ENCODE data around the gene NEDD4L.

NEDD4L gene

DNA sequence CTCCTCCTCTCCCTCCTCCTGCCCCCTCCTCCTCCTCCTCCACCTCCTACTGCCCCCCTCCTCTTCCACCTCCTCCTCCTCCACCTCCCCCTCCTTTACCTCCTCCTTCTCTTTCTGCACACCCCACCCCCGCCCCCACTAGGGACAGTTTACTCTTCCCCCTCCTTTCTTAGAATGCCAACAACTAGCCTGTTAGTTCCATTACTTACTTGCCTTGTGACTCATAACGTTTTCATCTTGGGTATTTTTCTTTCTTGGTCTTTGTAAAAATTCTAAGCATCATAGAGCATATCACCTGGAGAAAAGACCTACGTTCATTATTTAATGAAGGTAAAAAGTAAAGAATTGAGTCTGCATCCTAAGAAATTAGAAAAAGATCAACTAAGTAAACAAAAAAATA is 165.3 kb downstream of the NEDD4L start:
- H3K36me3 Mint-ChIP-seq (ENCODE audit: low read depth), result no peaks in the 10 kb centered on the region

DNA sequence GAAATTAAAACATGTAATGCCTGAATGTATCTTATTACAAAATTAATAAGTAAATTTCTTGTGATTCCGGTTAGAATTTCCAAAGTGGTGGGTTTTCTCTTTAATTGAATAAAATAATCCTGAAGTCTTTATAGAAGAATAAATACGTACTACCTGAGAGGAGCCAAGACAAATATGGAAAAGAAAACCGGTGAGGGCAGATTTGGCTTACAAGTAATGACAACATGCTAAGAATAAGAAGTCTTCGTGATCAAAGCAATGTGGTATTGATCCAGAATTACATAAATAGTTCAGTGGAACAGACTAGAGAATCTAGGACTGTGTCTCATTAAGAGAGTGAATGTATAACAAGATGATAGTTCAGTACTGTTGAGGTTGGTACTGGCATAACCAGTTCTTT is 167.5 kb downstream of the NEDD4L start:
- H3K4me1 Mint-ChIP-seq, result peaks cover 69% of the 10 kb centered on the region
- H3K36me3 Mint-ChIP-seq (ENCODE audit: low read depth), result no peaks in the 10 kb centered on the region
- peaks cover 4% of the 10 kb centered on the region for H3K9me3 Mint-ChIP-seq
- TF ChIP-seq, protein P1, sequence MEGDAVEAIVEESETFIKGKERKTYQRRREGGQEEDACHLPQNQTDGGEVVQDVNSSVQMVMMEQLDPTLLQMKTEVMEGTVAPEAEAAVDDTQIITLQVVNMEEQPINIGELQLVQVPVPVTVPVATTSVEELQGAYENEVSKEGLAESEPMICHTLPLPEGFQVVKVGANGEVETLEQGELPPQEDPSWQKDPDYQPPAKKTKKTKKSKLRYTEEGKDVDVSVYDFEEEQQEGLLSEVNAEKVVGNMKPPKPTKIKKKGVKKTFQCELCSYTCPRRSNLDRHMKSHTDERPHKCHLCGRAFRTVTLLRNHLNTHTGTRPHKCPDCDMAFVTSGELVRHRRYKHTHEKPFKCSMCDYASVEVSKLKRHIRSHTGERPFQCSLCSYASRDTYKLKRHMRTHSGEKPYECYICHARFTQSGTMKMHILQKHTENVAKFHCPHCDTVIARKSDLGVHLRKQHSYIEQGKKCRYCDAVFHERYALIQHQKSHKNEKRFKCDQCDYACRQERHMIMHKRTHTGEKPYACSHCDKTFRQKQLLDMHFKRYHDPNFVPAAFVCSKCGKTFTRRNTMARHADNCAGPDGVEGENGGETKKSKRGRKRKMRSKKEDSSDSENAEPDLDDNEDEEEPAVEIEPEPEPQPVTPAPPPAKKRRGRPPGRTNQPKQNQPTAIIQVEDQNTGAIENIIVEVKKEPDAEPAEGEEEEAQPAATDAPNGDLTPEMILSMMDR (IDR thresholded peaks at IDR 0.05), result no peak
- no peak for DNase-seq
- H3K27me3 Mint-ChIP-seq (ENCODE audit: low read depth, poor library complexity), result peaks cover 4% of the 10 kb centered on the region
- no peak overlapping the region for H3K27ac Mint-ChIP-seq
- no peak overlapping the region for H3K4me3 Mint-ChIP-seq

More for the DNA sequence above, 165.3 kb downstream of the NEDD4L start:
- no peak overlapping the region for H3K4me3 Mint-ChIP-seq
- H3K27ac Mint-ChIP-seq, result no peak overlapping the region
- H3K4me1 Mint-ChIP-seq, result peaks cover 60% of the 10 kb centered on the region
- H3K9me3 Mint-ChIP-seq, result peaks cover 4% of the 10 kb centered on the region
- TF ChIP-seq, protein P1 (IDR thresholded peaks at IDR 0.05), result no peak
- no peaks in the 10 kb centered on the region for H3K27me3 Mint-ChIP-seq (ENCODE audit: low read depth, poor library complexity)
- DNase-seq, result no peak

DNA sequence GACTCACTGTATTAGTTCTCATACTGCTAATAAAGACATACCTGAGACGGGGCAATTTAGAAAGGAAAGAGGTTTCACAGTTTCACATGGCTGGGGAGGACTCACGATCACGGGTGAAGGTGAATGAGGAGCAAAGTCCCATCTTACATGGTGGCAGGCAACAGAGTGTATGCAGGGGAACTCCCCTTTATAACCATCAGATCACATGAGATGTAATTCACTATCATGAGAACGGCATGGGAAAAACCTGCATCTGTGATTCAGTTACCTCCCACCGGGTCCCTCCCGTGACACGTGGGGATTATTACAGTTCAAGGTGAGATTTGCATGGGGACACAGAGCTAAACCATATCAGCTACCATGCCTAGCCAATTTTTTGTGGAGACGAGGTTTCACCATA is 168.2 kb downstream of the NEDD4L start:
- H3K27ac Mint-ChIP-seq, result no peak overlapping the region

DNA sequence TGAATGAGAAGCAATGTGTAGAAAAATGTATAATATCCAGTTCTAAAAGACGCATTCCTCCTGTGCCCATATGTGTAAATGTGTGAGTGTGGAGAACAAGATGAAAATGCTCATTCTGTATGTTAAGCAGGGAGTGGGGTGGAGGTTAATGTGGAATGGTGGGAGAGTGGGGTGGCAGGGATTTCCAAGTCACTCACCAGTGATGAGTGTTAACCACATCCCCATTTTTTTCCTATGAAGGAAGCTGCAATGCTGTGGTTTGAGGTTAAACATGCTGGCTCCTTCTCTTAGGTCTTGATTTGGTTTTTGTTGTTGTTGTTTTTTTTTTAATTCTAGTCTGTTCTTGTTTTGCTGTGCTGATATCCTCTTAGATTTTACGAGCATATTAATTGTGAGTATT is 169.4 kb downstream of the NEDD4L start:
- H3K4me3 Mint-ChIP-seq, result no peak overlapping the region
- H3K36me3 Mint-ChIP-seq (ENCODE audit: low read depth), result no peaks in the 10 kb centered on the region
- peak overlapping the region; percentile 20 for H3K27ac Mint-ChIP-seq
- H3K9me3 Mint-ChIP-seq, result peaks cover 4% of the 10 kb centered on the region
- TF ChIP-seq, protein P1 (IDR thresholded peaks at IDR 0.05), result no peak
- H3K27me3 Mint-ChIP-seq (ENCODE audit: low read depth, poor library complexity), result peaks cover 4% of the 10 kb centered on the region
- H3K4me1 Mint-ChIP-seq, result peaks cover 60% of the 10 kb centered on the region
- DNase-seq, result no peak

More for the DNA sequence above, 168.2 kb downstream of the NEDD4L start:
- peaks cover 4% of the 10 kb centered on the region for H3K9me3 Mint-ChIP-seq
- TF ChIP-seq, protein P1 (IDR thresholded peaks at IDR 0.05), result no peak
- H3K4me1 Mint-ChIP-seq, result peaks cover 69% of the 10 kb centered on the region
- DNase-seq, result no peak
- H3K27me3 Mint-ChIP-seq (ENCODE audit: low read depth, poor library complexity), result peaks cover 4% of the 10 kb centered on the region
- no peak overlapping the region for H3K4me3 Mint-ChIP-seq
- H3K36me3 Mint-ChIP-seq (ENCODE audit: low read depth), result no peaks in the 10 kb centered on the region

DNA sequence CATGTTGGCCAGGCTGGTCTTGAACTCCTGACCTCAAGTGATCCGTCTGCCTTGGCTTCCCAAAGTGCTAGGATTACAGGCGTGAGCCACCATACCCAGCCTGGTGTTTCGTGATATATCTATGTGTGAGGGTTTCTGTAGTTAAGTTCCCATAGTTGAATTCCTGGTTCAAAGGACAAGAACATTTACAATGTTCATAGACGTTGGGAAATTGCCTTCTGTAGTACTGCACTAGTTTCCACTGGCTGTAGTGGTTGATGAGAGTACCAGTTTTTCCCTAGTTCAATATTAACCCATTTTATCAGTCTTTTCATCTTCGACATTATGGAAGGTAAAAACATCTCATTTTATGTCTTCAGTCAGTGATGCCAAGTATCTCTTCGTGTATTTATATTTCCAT is 171.0 kb downstream of the NEDD4L start:
- no peak overlapping the region for H3K4me3 Mint-ChIP-seq
- no peaks in the 10 kb centered on the region for H3K9me3 Mint-ChIP-seq
- no peaks in the 10 kb centered on the region for H3K36me3 Mint-ChIP-seq (ENCODE audit: low read depth)
- peaks cover 4% of the 10 kb centered on the region for H3K27me3 Mint-ChIP-seq (ENCODE audit: low read depth, poor library complexity)
- TF ChIP-seq, protein P1 (IDR thresholded peaks at IDR 0.05), result no peak
- DNase-seq, result no peak
- H3K4me1 Mint-ChIP-seq, result peaks cover 53% of the 10 kb centered on the region
- H3K27ac Mint-ChIP-seq, result no peak overlapping the region

DNA sequence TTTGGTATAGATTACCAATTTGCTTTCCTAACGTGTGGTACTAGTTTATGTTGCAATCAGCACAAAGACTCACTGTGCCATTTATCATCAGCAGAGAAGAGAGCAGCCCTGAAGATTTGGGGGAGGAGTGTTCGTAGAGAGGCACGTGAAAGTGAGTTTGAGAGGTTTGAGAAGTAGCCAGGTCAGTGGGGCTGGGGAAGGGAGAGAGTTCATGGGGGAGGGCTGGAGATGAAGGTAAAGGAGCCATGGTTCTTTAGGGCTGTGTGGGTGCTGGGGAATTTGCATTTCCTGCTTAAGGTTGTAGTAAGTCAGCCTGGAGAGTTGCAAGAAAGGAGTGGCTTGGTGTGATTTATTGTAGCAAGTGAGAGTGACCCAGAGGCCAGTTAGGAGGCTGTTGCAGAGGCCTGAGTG is 172.1 kb downstream of the NEDD4L start:
- peak; percentile 31 for DNase-seq
- H3K4me3 Mint-ChIP-seq, result peak overlapping the region; percentile 41

More for the DNA sequence above, 172.1 kb downstream of the NEDD4L start:
- H3K27ac Mint-ChIP-seq, result peak overlapping the region; percentile 64
- TF ChIP-seq, protein P1 (IDR thresholded peaks at IDR 0.05), result no peak
- H3K9me3 Mint-ChIP-seq, result no peaks in the 10 kb centered on the region
- H3K27me3 Mint-ChIP-seq (ENCODE audit: low read depth, poor library complexity), result peaks cover 7% of the 10 kb centered on the region
- H3K4me1 Mint-ChIP-seq, result peaks cover 56% of the 10 kb centered on the region
- H3K36me3 Mint-ChIP-seq (ENCODE audit: low read depth), result no peaks in the 10 kb centered on the region

All from nephron progenitor cell (in vitro differentiated cells).